T follicular helper cell (primary cell): ENCODE data around the gene PIAS3.
"Not testable (repeated sequence)": the region's sequence is repeated elsewhere in the genome, so short reads cannot be mapped to it uniquely, and the experiment has no call there.

Experiments used
- DNase-seq: peaks from one replicate; pipeline ENCODE4 v3.0.0-alpha.2; 2020; ENCODE audit warnings: low read depth

PIAS3 gene

DNA sequence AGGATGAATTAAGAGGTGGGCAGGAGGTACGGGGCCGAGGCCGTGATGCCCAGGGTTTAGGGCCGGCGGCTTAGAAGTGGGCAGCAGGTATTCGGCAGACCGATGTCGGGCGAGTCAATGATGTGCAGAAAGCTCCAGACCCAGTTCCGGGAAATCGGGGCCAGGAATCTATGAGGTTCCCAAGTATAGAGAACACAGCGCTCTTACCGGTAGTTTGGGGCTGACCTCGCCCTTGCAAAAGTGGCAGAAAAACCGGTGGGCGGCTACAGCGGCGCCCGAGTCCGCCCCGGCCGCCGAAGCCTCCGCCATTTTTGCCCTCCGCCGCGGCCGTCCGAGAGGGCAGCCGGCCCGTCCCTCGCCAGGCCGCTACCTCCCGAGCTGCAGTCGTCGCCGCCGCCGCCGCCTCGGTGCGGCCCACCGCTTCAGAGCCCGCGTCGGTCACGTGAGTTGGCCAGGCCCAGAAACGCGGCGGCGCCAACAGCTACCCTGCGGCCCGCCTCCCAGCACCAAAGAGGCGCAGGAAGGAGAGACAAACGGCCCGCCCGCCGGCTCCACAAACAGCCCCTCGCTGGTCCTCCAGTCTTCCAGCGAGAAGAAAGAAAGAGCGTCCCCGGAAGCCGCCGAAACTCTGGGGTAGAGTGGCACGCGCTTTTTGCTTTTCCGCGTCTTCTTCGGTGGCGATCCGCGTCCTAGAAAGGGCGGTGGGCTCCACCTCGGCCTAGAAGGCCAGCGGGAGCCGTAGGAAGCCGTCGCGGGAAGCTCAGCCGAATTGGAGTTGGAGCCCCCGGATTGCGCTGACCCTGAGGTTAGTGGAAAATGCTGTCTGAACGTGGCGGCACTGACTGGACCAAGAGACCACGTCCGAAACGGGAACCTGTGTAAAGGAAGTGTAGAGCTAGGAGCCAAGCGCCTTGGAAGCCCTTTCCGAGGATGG is 35.0 kb downstream of the PIAS3 start, which contains the start of the genes POLR3C and RNF115:
TSS of gene POLR3C (plus strand) at position 636 of the 934 bp plus-strand sequence. CDS start 1,577 bp downstream, outside the sequence.
TSS of gene RNF115 (minus strand) at position 531 of the 934 bp plus-strand sequence. CDS start at position 309, 222 bp downstream.
- peak; percentile 81 for DNase-seq

DNA sequence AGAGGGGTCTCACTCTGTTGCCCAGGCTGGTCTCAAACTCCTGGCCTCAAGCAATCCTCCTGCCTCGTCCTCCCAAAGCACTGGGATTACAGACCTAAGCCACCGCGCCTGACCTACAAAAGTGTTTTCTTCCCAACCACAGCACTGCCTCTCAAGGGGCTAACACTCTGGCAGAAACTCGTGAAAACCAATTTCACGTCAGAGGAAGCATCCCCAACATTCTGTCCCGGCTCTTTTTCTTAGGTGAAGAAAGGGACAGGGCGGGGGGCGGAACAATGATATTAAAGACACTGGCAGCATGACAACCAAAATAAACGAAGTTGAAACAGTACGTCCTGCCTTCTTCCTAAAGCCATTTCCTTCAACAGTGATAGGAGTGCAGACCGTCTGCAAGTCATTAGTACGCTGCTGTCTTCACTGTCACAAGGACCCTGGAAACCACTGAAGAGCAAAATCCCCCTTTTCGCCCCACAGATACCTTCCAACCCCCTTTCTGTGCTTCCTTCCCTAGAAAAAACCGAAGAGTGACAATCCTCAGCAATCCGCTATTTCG is 36.0 kb downstream of the PIAS3 start:
- not testable (repeated sequence) for DNase-seq

DNA sequence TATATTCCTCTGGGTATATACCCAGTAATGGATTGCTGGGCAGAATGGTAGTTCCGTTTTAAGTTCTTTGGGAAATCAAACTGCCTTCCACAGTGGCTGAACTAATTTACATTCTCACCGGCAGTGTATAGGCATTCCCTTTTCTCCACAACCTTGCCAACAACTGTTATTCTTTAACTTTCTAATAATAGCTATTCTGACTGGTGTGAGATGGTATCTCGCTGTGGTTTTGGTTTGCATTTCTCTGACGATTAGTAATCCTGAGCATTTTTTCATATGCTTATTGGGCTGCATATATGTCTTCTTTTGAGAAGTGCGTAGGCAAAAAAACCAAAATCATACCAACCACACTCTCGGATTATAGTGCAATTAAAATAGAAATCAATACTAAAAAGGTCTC is 40.8 kb downstream of the PIAS3 start:
- DNase-seq, result not testable (repeated sequence)

DNA sequence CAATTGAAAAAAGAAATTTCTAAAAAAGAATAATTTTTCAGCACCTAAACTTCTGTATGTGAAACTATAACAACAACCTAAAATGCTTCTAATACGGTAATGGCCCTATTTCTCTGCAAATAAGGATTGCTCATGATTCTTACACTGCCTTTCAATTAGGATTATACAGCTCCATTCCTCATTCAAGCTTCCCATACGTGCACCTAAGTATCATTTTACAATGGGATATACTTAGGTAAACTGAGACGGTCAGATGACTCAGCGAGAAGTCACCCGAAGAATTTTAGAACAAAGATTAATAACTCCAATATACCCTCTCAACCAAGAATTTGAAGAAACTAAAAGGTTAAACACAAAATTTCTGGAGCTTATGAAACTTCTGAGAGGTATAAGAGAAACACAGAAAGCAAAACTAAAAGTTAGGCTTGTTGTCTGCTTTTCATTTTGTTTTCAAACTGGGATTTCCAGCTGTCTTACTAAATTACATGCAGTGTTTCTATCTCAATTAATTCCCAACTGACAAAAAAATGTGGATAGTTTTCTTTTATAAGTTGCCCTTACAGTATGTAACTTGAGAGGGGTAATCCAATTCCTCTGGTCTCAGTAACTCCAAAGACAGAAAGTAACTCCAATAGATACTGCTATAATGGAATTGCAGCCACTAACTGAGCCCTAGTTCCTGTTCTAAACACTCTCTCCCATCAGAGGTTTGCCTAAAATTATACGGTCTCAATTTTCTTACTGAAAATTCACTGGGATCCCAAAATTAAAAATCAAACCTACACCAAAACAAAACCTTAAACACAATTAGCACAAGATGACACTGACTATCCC is 45.7 kb downstream of the PIAS3 start:
- not testable (repeated sequence) for DNase-seq

DNA sequence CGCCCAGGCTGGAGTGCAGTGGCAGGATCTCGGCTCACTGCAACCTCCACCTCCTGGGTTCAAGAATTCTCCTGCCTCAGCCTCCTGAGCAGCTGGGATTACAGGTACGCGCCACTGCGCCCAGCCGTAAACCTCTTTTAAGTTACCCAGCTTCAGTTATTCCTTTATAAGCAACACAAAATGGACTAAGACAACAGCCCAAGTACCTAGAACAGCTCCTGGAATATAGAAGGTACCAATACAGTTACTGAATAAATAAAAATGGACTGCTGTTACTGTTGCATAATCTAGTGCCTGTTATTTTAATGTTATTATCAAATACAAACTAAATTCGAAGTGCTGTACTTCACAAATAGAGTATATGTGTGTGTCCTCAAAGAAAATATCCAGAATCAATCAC is 52.0 kb downstream of the PIAS3 start:
- DNase-seq, result no peak

DNA sequence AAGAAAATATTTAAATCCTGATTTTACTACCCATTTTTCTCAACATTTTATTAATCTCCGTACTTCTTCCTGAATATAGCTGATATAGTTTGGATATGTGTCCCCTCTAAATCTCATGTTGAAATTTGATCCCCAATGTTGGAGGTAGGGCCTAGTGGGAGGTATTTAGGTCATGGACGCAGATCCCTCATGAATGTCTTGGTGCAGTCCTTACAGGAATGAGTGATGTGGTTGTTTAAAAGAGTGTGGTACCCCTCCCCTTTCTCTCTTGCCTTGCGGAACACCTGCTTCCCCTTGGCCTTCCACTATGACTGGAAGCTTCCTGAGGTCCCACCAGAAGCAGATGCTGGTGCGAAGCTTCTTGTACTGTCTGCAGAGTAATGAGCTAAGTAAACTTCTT is 52.5 kb downstream of the PIAS3 start:
- DNase-seq, result no peak

DNA sequence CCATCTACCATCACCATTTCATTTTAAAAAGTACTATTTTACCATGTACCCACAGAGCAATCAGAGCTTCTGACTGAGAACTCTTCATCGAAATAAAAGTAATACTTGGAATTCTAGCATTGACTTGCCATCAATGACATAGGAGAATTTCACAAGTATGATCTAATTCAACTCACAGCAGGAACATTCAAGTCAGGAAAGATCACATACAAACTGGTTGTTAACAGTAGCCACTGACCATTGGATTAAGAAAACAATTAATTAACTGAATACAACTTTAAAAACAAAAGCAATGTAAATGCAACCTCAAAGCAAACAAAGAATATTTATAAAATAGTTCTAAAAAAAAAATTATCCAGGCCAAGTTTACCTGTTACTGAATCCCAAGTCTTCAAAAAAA is 53.8 kb downstream of the PIAS3 start:
- DNase-seq, result no peak

DNA sequence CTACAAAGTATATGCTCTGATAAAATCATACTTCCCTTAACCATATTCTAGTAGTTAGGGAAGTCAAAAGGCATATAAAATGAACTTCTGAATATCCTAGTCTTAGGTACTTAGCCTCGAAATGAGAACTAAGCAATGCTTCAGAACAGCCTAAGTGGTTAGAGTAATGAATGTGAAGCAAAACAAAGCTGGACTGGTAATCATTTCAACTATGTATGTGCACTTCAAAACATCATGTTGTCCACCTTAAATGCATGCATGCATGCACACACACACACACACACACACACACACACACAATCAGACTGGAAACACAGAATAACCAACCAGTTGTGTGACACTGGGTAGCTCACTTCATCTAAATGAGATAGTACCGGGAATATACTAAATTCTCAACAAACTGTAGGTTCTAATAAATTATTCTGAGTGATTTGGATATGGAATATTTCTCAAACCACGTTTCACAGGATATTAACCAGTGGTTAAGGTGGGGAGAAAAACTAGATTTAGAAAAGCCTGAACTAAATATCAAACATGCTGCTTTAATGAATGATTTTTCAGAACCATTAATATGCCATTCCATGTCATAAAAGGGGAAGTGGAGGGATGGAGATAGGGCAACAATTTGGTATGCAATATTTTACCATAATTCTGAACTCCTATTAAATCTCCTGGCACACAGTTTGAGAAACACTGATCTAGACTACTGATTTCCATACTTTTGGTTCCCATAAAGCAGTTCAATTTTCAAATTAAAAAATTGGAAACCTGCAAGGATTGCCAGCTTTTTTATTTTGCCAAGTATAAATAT is 54.4 kb downstream of the PIAS3 start:
- no peak for DNase-seq

DNA sequence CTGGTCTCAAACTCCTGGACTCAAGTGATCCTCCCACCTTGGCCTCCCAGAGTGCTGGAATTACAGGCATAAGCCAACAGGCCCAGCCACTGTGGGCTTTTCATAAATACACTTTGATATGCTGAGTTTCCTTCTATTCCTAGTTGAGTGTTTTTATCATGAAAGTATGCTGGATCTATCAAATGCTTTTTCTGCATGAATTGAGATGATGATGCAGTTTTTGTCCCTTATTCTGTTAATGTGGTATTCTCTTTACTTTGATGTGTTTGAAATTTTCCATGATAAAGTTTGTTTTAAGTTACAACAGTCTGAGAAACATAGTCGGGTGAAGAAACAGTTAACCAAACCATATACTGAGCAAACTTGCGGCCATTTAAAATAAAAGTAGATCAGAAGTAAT is 59.1 kb downstream of the PIAS3 start:
- DNase-seq, result no peak
